Fibroblast of lung (primary cell): ENCODE measurements around the gene C8G. TPM values are rescaled to one million over a fixed set of nuclear protein-coding genes. Genes with fewer than 3 reads are reported as not detected.
A peak's percentile ranks its signal among the peaks of the same experiment; 100 is the strongest.

Source experiments
- DNase-seq, 2 donors: peaks; one replicate each; pipeline versions ENCODE4 v3.0.0 to v3.0.0-alpha.2; 2010; ENCODE audit warnings: low read depth in 2 of 2
- H2AFZ ChIP-seq: 2 replicates; pipeline ENCODE4 v1.5.1; 2012; ENCODE audit warnings: low read length, control low read depth, inconsistent platforms
- H3K27ac ChIP-seq: 2 replicates; pipeline ENCODE4 v1.5.1; 2011; ENCODE audit warnings: low read length, control low read depth; ENCODE audit not compliant: insufficient read depth
- H3K27me3 ChIP-seq: 2 replicates; pipeline ENCODE4 v1.5.1; 2011; ENCODE audit warnings: mild to moderate bottlenecking, low read length; ENCODE audit not compliant: control insufficient read depth, insufficient read depth
- H3K36me3 ChIP-seq: 2 replicates; pipeline ENCODE4 v1.5.1; 2011; ENCODE audit warnings: low read length; ENCODE audit not compliant: control insufficient read depth, insufficient read depth
- H3K4me1 ChIP-seq: 2 replicates; pipeline ENCODE4 v1.5.1; 2011; ENCODE audit warnings: low read length; ENCODE audit not compliant: control insufficient read depth, insufficient read depth; ENCODE audit errors: extremely low read depth
- H3K4me2 ChIP-seq: 2 replicates; pipeline ENCODE4 v1.5.1; 2011; ENCODE audit warnings: low read length, control low read depth; ENCODE audit not compliant: insufficient read depth; ENCODE audit errors: extremely low read depth
- H3K4me3 ChIP-seq, 4 experiments: fragments of 200-600 bp in 1 of 4; sonication (generic) in 1 of 4; replicated peaks in 1 of 4; 2 replicates each; pipeline ENCODE4 v1.5.1; 2011 to 2016; ENCODE audit warnings: low read length in 4 of 4, low read depth in 3 of 4, mild to moderate bottlenecking in 3 of 4, control low read depth in 2 of 4, inconsistent platforms in 1 of 4, mixed read lengths in 1 of 4; ENCODE audit not compliant: insufficient read depth in 1 of 4; ENCODE audit errors: control extremely low read depth in 1 of 4
- H3K79me2 ChIP-seq: 2 replicates; pipeline ENCODE4 v1.5.1; 2012; ENCODE audit warnings: mild to moderate bottlenecking, low read length, inconsistent platforms; ENCODE audit not compliant: control insufficient read depth, insufficient read depth
- H3K9ac ChIP-seq: 2 replicates; pipeline ENCODE4 v1.5.1; 2011; ENCODE audit warnings: mild to moderate bottlenecking, low read length, control low read depth; ENCODE audit not compliant: insufficient read depth
- H3K9me3 ChIP-seq: 2 replicates; pipeline ENCODE4 v1.5.1; 2012; ENCODE audit warnings: low read depth, low read length; ENCODE audit not compliant: control insufficient read depth, insufficient read depth
- H4K20me1 ChIP-seq: 2 replicates; pipeline ENCODE4 v1.5.1; 2011; ENCODE audit warnings: low read length; ENCODE audit not compliant: control insufficient read depth, insufficient read depth; ENCODE audit errors: extremely low read depth
- EZH2 ChIP-seq: IDR thresholded peaks from 2 replicates; pipeline ENCODE4 v1.5.1; 2012; ENCODE audit warnings: low read length, control low read depth, mild to moderate bottlenecking; ENCODE audit errors: missing control alignments
- polyA plus RNA-seq, 2 donors: library from polyadenylated mRNA; depleted of rRNA in 1 of 2; stranded (reverse) in 1 of 2; unstranded in 1 of 2; fragments of >200 nt; gene quantifications; 2 replicates each; pipeline ENCODE4 v1.2.1, GENCODE V29; 2011 to 2012; ENCODE audit warnings: missing spikeins in 1 of 2
- total RNA-seq: library from RNA; depleted of rRNA; stranded (reverse); fragments of >200 nt; gene quantifications from 2 replicates; pipeline ENCODE4 v1.2.1, GENCODE V29; 2014
- TF ChIP-seq, protein P1 (sequence below), 2 donors: IDR thresholded peaks in 1 of 2; conservative IDR thresholded peaks in 1 of 2; 1 replicate in 1 of 2; 2 replicates in 1 of 2; pipeline ENCODE4 v1.5.1; 2011 to 2012; ENCODE audit warnings: low read length in 2 of 2, control low read depth in 1 of 2, inconsistent platforms in 1 of 2, low read depth in 1 of 2, mild to moderate bottlenecking in 1 of 2

C8G gene
- total and polyA plus RNA-seq, 2 donors (not counting 1 experiment from before 2014, with no cell fraction given): 0.40 to 1.2 TPM

DNA sequence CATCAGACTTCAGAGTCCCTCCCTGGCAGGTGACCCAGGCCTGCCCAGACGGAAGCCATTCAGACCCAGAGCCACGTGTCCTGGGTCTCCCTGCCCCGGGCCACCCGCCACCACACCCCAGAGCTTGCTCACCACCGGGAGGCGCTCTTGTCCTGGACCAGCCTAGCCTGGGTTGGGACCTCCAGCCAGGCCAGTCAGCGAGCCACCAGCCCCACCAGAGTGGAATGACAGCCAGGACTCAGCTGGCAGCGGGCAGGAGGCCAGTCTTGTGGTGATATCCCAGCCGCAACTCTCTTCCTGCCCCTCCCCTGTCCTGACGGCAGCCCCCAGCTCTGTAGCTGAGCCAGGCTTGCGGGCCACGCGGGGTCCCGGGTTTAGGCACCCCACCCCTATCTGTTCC lies 30.6 kb downstream of the C8G start:
- Histone ChIP-seq H3K36me3 (no peaks in the 10 kb centered on the region), H3K79me2 (no peaks in the 10 kb centered on the region), H3K4me2 (no peak overlapping the region), H3K4me1 (no peaks in the 10 kb centered on the region), H3K27me3 (peaks cover 4% of the 10 kb centered on the region), H3K9me3 (no peaks in the 10 kb centered on the region), H3K9ac (no peak overlapping the region), H4K20me1 (no peaks in the 10 kb centered on the region), H3K4me3 (no peak overlapping the region), H2AFZ (no peak overlapping the region), H3K27ac (no peak overlapping the region)
- DNase-seq: no peak
- no peak for TF ChIP-seq EZH2
- TF ChIP-seq, protein P1, sequence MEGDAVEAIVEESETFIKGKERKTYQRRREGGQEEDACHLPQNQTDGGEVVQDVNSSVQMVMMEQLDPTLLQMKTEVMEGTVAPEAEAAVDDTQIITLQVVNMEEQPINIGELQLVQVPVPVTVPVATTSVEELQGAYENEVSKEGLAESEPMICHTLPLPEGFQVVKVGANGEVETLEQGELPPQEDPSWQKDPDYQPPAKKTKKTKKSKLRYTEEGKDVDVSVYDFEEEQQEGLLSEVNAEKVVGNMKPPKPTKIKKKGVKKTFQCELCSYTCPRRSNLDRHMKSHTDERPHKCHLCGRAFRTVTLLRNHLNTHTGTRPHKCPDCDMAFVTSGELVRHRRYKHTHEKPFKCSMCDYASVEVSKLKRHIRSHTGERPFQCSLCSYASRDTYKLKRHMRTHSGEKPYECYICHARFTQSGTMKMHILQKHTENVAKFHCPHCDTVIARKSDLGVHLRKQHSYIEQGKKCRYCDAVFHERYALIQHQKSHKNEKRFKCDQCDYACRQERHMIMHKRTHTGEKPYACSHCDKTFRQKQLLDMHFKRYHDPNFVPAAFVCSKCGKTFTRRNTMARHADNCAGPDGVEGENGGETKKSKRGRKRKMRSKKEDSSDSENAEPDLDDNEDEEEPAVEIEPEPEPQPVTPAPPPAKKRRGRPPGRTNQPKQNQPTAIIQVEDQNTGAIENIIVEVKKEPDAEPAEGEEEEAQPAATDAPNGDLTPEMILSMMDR (conservative IDR thresholded peaks at IDR 0.05 in 1 of 2, IDR thresholded peaks at IDR 0.05 in 1 of 2; ENCODE audit: low read depth in 1 of 2, low read length in 2 of 2): no peak

DNA sequence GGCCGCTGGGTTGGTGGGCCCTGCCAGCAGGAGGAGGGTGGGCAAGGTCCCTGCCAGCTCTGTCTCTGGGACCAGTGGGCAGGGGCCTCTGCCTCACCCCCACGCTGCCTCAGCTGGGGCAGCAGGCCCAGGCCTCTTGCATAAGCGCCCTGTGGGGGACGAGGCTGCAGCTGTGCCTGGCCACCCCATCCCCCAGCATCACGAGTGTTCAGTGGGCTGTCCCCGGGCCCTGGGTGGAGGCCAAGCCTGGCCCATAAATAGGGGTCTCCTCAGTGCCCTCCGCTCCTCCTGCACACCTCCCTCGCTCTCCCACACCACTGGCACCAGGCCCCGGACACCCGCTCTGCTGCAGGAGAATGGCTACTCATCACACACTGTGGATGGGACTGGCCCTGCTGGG lies 32.2 kb downstream of the C8G start, which contains the start of gene PTGDS:
PTGDS (plus strand) TSS at position 282 of the 400 bp plus-strand sequence; CDS start at position 357, 75 bp downstream.
- peak within 1 kb of the TSS; percentile 23 for H3K9ac ChIP-seq
- no peaks in the 10 kb centered on the region for H3K4me1 ChIP-seq
- TF ChIP-seq, protein P1 (conservative IDR thresholded peaks at IDR 0.05 in 1 of 2, IDR thresholded peaks at IDR 0.05 in 1 of 2; ENCODE audit: low read depth in 1 of 2, low read length in 2 of 2): no peak
- TF ChIP-seq EZH2: no peak
- peaks cover 4% of the 10 kb centered on the region for H3K27me3 ChIP-seq
- no peaks in the 10 kb centered on the region for H4K20me1 ChIP-seq
- H3K36me3 ChIP-seq: no peaks in the 10 kb centered on the region
- H3K4me3 ChIP-seq: peak within 1 kb of the TSS; percentile 14 to 69 (median 40)
- H3K4me2 ChIP-seq: peak within 1 kb of the TSS; percentile 85
- peak within 1 kb of the TSS; percentile 60 for H2AFZ ChIP-seq
- no peak within 1 kb of the TSS for H3K27ac ChIP-seq
- DNase-seq: peak in 1 of 2 donors; percentile 58
- no peaks in the 10 kb centered on the region for H3K9me3 ChIP-seq
- H3K79me2 ChIP-seq: no peaks in the 10 kb centered on the region

DNA sequence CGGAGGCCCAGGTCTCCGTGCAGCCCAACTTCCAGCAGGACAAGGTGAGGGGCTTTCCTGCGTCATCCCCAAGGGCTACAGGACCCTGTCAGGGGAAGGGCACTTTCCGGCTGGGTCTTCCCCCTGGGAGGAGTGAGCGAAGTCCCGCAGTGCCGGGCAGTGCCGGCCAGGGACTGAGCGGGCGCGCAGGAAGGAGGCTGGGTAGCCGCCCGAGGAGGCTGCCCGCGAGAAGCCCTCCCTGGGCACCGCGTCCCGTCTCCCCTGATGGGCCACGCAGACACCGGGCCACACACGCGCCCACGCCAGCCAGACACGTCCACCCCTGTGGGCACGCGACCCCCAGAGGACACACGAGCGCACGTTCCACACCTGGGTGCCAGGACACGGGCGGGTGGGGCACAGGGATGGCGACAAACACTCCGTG lies 32.6 kb downstream of the C8G start:
- no peak overlapping the region for H3K27ac ChIP-seq
- H3K9ac ChIP-seq: peak overlapping the region; percentile 23
- H3K9me3 ChIP-seq: no peaks in the 10 kb centered on the region
- H3K79me2 ChIP-seq: no peaks in the 10 kb centered on the region
- H2AFZ ChIP-seq: peak overlapping the region; percentile 60
- TF ChIP-seq, protein P1 (conservative IDR thresholded peaks at IDR 0.05 in 1 of 2, IDR thresholded peaks at IDR 0.05 in 1 of 2; ENCODE audit: low read depth in 1 of 2, low read length in 2 of 2): no peak
- TF ChIP-seq EZH2: no peak
- no peak for DNase-seq
- no peaks in the 10 kb centered on the region for H3K4me1 ChIP-seq
- H4K20me1 ChIP-seq: no peaks in the 10 kb centered on the region
- peak overlapping the region in 3 of 4 experiments; percentile 14 to 69 (median 55) for H3K4me3 ChIP-seq
- H3K27me3 ChIP-seq: peaks cover 4% of the 10 kb centered on the region
- H3K4me2 ChIP-seq: peak overlapping the region; percentile 85
- no peaks in the 10 kb centered on the region for H3K36me3 ChIP-seq
